ENCODE measurements around the gene CLCA2. TPM values are rescaled to one million over a fixed set of nuclear protein-coding genes. Genes with fewer than 3 reads are reported as not detected.

The CLCA2 gene
- total RNA-seq, 1 experiment from 2014 or later, result not detected

DNA sequence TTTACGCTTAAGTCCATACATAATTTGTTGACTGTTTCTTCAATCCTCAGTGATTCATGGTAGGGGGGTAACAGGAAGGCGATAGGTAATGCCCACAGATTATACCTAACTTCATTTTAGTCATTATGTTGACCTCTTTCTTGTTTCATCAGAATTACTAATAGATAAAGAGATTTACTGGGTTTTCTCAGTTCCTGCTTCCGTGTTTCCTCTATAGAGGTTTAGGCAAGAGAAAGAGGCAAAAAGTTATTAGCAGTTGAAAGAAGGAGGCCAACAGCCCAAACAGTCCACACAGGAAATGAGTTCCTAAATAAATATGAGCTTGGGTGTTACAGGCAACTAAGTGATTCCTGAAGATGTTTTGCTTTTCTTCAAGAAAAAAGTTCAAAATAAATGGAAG, 26.9 kb downstream of the CLCA2 start:
- BruUV-seq (replicated peaks), result no TSS peak
- H3K27me3 ChIP-seq (replicated peaks; ENCODE audit: insufficient read depth, low read depth, low read length, poor library complexity), result no peaks in the 10 kb centered on the region
- intact Hi-C loops (cut with micrococcal nuclease; ENCODE audit: unreplicated experiment), result no loop called here
- no peak for DNase-seq (ENCODE audit: low spot score)
- H3K4me1 ChIP-seq (ENCODE audit: insufficient read depth, low read length, poor library complexity, severe bottlenecking), result no peaks in the 10 kb centered on the region
- ChIA-PET CTCF (no interaction called here), POLR2A (ENCODE audit: low non-redundant PET) (no interaction called here)
- no peak overlapping the region for H3K27ac ChIP-seq (ENCODE audit: low read depth, low read length, poor library complexity, severe bottlenecking)
- no peaks in the 10 kb centered on the region for H3K36me3 ChIP-seq (ENCODE audit: insufficient read depth, low read length, poor library complexity, severe bottlenecking)
- no peak for TF ChIP-seq EZH2 (IDR thresholded peaks at IDR 0.05; ENCODE audit: borderline replicate concordance, low read depth, low read length, poor library complexity, severe bottlenecking)
- TF ChIP-seq, protein P1, sequence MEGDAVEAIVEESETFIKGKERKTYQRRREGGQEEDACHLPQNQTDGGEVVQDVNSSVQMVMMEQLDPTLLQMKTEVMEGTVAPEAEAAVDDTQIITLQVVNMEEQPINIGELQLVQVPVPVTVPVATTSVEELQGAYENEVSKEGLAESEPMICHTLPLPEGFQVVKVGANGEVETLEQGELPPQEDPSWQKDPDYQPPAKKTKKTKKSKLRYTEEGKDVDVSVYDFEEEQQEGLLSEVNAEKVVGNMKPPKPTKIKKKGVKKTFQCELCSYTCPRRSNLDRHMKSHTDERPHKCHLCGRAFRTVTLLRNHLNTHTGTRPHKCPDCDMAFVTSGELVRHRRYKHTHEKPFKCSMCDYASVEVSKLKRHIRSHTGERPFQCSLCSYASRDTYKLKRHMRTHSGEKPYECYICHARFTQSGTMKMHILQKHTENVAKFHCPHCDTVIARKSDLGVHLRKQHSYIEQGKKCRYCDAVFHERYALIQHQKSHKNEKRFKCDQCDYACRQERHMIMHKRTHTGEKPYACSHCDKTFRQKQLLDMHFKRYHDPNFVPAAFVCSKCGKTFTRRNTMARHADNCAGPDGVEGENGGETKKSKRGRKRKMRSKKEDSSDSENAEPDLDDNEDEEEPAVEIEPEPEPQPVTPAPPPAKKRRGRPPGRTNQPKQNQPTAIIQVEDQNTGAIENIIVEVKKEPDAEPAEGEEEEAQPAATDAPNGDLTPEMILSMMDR (conservative IDR thresholded peaks at IDR 0.05; ENCODE audit: low read depth, low read length), result no peak
- H3K4me3 ChIP-seq (ENCODE audit: low read depth, low read length, poor library complexity, severe bottlenecking), result no peak overlapping the region
- H3K9me3 ChIP-seq (ENCODE audit: low read depth, low read length, poor library complexity, severe bottlenecking), result no peaks in the 10 kb centered on the region

DNA sequence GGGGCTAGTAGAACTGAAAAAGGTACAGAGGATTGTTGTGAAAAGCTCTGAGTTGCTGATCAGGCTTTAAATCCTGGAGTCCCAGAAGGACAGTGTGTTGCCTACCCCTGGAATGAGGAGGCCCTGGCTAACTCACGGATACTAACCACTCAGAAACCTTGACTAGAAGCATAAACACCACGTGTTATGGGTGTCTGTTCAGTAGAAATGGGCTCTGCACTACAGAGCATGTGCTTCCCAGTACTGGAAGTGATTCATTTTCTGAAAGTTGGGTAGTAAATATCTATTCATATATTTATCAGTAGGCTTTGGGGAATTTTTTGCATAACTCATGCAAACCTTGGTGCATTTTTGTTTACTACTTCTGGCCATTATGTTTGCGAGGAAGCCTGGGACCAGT, 29.7 kb downstream of the CLCA2 start:
- no peaks in the 10 kb centered on the region for H3K9me3 ChIP-seq (ENCODE audit: low read depth, low read length, poor library complexity, severe bottlenecking)
- intact Hi-C loops (cut with micrococcal nuclease; ENCODE audit: unreplicated experiment), result no loop called here
- no peaks in the 10 kb centered on the region for H3K4me1 ChIP-seq (ENCODE audit: insufficient read depth, low read length, poor library complexity, severe bottlenecking)
- H3K4me3 ChIP-seq (ENCODE audit: low read depth, low read length, poor library complexity, severe bottlenecking), result no peak overlapping the region
- CTCF ChIA-PET, result no interaction called here
- no peaks in the 10 kb centered on the region for H3K27me3 ChIP-seq (replicated peaks; ENCODE audit: insufficient read depth, low read depth, low read length, poor library complexity)
- TF ChIP-seq, protein P1 (conservative IDR thresholded peaks at IDR 0.05; ENCODE audit: low read depth, low read length), result no peak
- TF ChIP-seq EZH2 (IDR thresholded peaks at IDR 0.05; ENCODE audit: borderline replicate concordance, low read depth, low read length, poor library complexity, severe bottlenecking), result no peak
- POLR2A ChIA-PET (ENCODE audit: low non-redundant PET), result interaction anchor here (0.7 kb wide), 1 partner anchor 60 kb away, joined by 5 read pairs; no protein-coding TSS in a partner anchor
- H3K27ac ChIP-seq (ENCODE audit: low read depth, low read length, poor library complexity, severe bottlenecking), result no peak overlapping the region
- H3K36me3 ChIP-seq (ENCODE audit: insufficient read depth, low read length, poor library complexity, severe bottlenecking), result no peaks in the 10 kb centered on the region
- no TSS peak for BruUV-seq (replicated peaks)
- no peak for DNase-seq (ENCODE audit: low spot score)

DNA sequence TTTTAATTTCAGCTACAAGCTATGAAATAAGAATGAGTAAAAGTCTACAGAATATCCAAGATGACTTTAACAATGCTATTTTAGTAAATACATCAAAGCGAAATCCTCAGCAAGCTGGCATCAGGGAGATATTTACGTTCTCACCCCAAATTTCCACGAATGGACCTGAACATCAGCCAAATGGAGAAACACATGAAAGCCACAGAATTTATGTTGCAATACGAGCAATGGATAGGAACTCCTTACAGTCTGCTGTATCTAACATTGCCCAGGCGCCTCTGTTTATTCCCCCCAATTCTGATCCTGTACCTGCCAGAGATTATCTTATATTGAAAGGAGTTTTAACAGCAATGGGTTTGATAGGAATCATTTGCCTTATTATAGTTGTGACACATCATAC, 31.1 kb downstream of the CLCA2 start:
- BruUV-seq (replicated peaks), result no TSS peak
- DNase-seq (ENCODE audit: low spot score), result no peak
- TF ChIP-seq, protein P1 (conservative IDR thresholded peaks at IDR 0.05; ENCODE audit: low read depth, low read length), result no peak
- TF ChIP-seq EZH2 (IDR thresholded peaks at IDR 0.05; ENCODE audit: borderline replicate concordance, low read depth, low read length, poor library complexity, severe bottlenecking), result no peak
- H3K27me3 ChIP-seq (replicated peaks; ENCODE audit: insufficient read depth, low read depth, low read length, poor library complexity), result no peaks in the 10 kb centered on the region
- no peak overlapping the region for H3K27ac ChIP-seq (ENCODE audit: low read depth, low read length, poor library complexity, severe bottlenecking)
- no peaks in the 10 kb centered on the region for H3K9me3 ChIP-seq (ENCODE audit: low read depth, low read length, poor library complexity, severe bottlenecking)
- POLR2A ChIA-PET (ENCODE audit: low non-redundant PET), result no interaction called here
- no peaks in the 10 kb centered on the region for H3K4me1 ChIP-seq (ENCODE audit: insufficient read depth, low read length, poor library complexity, severe bottlenecking)
- intact Hi-C loops (cut with micrococcal nuclease; ENCODE audit: unreplicated experiment), result no loop called here
- CTCF ChIA-PET, result no interaction called here
- no peak overlapping the region for H3K4me3 ChIP-seq (ENCODE audit: low read depth, low read length, poor library complexity, severe bottlenecking)
- H3K36me3 ChIP-seq (ENCODE audit: insufficient read depth, low read length, poor library complexity, severe bottlenecking), result no peaks in the 10 kb centered on the region

Measured in A673 (cell line).